ENCODE data around the gene AK3.

DNA sequence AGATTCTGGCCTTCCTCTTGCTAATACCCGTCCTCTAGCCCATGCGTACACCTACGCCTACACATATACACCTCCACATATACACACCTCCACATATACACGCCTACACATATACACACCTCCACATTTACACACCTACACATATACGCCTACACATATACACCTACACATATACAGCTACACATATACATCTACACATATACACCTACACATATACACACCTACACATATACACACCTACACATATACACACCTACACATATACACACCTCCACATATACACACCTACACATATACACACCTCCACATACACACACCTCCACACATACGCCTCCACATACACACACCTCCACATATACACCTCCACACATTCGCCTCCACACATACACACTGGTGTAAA, 27.2 kb downstream of the AK3 start:
- no peak for TF ChIP-seq CTCF (IDR thresholded peaks at IDR 0.05)
- no peak for TF ChIP-seq POLR2AphosphoS5 (IDR thresholded peaks at IDR 0.05)
- TF ChIP-seq POLR2A (IDR thresholded peaks at IDR 0.05): no peak

Data from stomach (tissue), 4 donors.